CD4-positive, alpha-beta memory T cell (primary cell): ENCODE results near the gene CACFD1. TPM values are rescaled to one million over a fixed set of nuclear protein-coding genes. Genes with fewer than 3 reads are reported as not detected.

Experiments
- CTCF ChIA-PET: fragments of 350-600 bp; sonication (Branson Sonifier 250); formaldehyde crosslinking; loops from one replicate; lab custom pipeline; 2021; ENCODE audit warnings: inconsistent platforms; ENCODE audit not compliant: partially characterized antibody; lab: Charles Lee
- POLR2A ChIA-PET: fragments of 350-600 bp; sonication (Branson Sonifier 250); formaldehyde crosslinking; loops from one replicate; lab custom pipeline; 2021; ENCODE audit not compliant: partially characterized antibody; lab: Charles Lee
- DNase-seq, 5 donors: peaks; one replicate each; pipeline versions ENCODE4 v3.0.0 to v3.0.0-alpha.2; 2020 to 2022; ENCODE audit warnings: mixed read lengths in 1 of 5
- H3K27ac ChIP-seq: one replicate; pipeline ENCODE4 v1.7.0; 2013; ENCODE audit warnings: low read depth, low read length
- H3K27me3 ChIP-seq: 2 replicates; pipeline ENCODE4 v1.7.0; 2013; ENCODE audit warnings: mild to moderate bottlenecking, low read length, moderate library complexity; ENCODE audit not compliant: insufficient read depth
- H3K36me3 ChIP-seq: 2 replicates; pipeline ENCODE4 v1.7.0; 2013; ENCODE audit warnings: mild to moderate bottlenecking, low read length, moderate library complexity; ENCODE audit not compliant: insufficient read depth
- H3K4me1 ChIP-seq: 2 replicates; pipeline ENCODE4 v1.7.0; 2013; ENCODE audit warnings: mild to moderate bottlenecking, low read length, moderate library complexity; ENCODE audit not compliant: insufficient read depth
- H3K4me3 ChIP-seq, 2 donors: one replicate each; pipeline ENCODE4 v1.7.0; 2013; ENCODE audit warnings: low read length in 2 of 2, mild to moderate bottlenecking in 1 of 2
- H3K9me3 ChIP-seq, 2 donors: one replicate each; pipeline ENCODE4 v1.7.0; 2013; ENCODE audit warnings: low read length in 2 of 2, control low read depth in 1 of 2; ENCODE audit not compliant: control insufficient read depth in 1 of 2
- H3K27ac Mint-ChIP-seq, 7 donors: one replicate each; pipeline ENCODE4 v1.8.0; 2020 to 2021; ENCODE audit warnings: mixed read lengths in 7 of 7, mild to moderate bottlenecking in 6 of 7, inconsistent platforms in 3 of 7, moderate library complexity in 3 of 7
- H3K27me3 Mint-ChIP-seq, 2 donors: one replicate each; pipeline ENCODE4 v1.8.0; 2020 to 2021; ENCODE audit warnings: mixed read lengths in 2 of 2
- H3K36me3 Mint-ChIP-seq, 2 donors: one replicate each; pipeline ENCODE4 v1.8.0; 2020 to 2021; ENCODE audit warnings: mixed read lengths in 2 of 2, inconsistent platforms in 1 of 2, mild to moderate bottlenecking in 1 of 2
- H3K4me1 Mint-ChIP-seq, 4 donors: one replicate each; pipeline ENCODE4 v1.8.0; 2020 to 2021; ENCODE audit warnings: mixed read lengths in 4 of 4, mild to moderate bottlenecking in 1 of 4
- H3K4me3 Mint-ChIP-seq, 8 donors: one replicate each; pipeline ENCODE4 v1.8.0; 2020 to 2021; ENCODE audit warnings: mixed read lengths in 8 of 8, mild to moderate bottlenecking in 7 of 8, moderate library complexity in 6 of 8, inconsistent platforms in 3 of 8
- H3K9me3 Mint-ChIP-seq, 8 donors: one replicate each; pipeline ENCODE4 v1.8.0; 2020 to 2021; ENCODE audit warnings: mixed read lengths in 8 of 8, mild to moderate bottlenecking in 5 of 8, inconsistent platforms in 3 of 8, moderate library complexity in 1 of 8
- intact Hi-C: fragments of 100-400 bp; cut with micrococcal nuclease; formaldehyde crosslinking; loops from one replicate; pipeline ENCODE4 v1.15.1; 2023
- polyA plus RNA-seq, 2 donors: library from polyadenylated mRNA; unstranded; fragments of 300-500 nt; fragmentation: Illumina TruSeq; gene quantifications; one replicate each; pipeline ENCODE4 v1.2.3, GENCODE V29; 2021
- total RNA-seq, 2 experiments: library from RNA; stranded (reverse); gene quantifications; one replicate each; pipeline ENCODE4 v1.2.3, GENCODE V29; 2021

The CACFD1 gene
- total and polyA plus RNA-seq, 4 experiments from 2014 or later, result 2.5 to 3.4 (median 2.8) TPM

GRCh38 chr9:133489253-133490190, 29.7 kb downstream of the CACFD1 start:
- H3K27me3 Mint-ChIP-seq, result peaks cover 5 to 14% of the 10 kb centered on the region in 2 donors
- CTCF ChIA-PET, result interaction anchor here (0.9 to 1.3 kb wide), 2 partner anchors 300 to 303 kb away, joined by 3 to 4 read pairs; no protein-coding TSS in a partner anchor
- H3K27ac Mint-ChIP-seq, result peak overlapping the region in 1 of 7 donors; percentile 30
- POLR2A ChIA-PET, result no interaction called here
- Histone ChIP-seq H3K27ac (no peak overlapping the region), H3K4me3 (no peak overlapping the region), H3K9me3 (no peaks in the 10 kb centered on the region), H3K4me1 (peaks cover 5% of the 10 kb centered on the region), H3K27me3 (no peaks in the 10 kb centered on the region), H3K36me3 (no peaks in the 10 kb centered on the region)
- DNase-seq, result no peak
- no peak overlapping the region for H3K4me3 Mint-ChIP-seq
- no peaks in the 10 kb centered on the region for H3K36me3 Mint-ChIP-seq
- intact Hi-C loops, result no loop called here
- H3K4me1 Mint-ChIP-seq, result peaks cover 0 to 4% (median 0%) of the 10 kb centered on the region in 4 donors
- no peaks in the 10 kb centered on the region for H3K9me3 Mint-ChIP-seq

- Mint-ChIP-seq H3K27ac (no peak overlapping the region), H3K36me3 (no peaks in the 10 kb centered on the region), H3K4me1 (peaks cover 0 to 4% (median 0%) of the 10 kb centered on the region in 4 donors), H3K27me3 (peaks cover 5 to 14% of the 10 kb centered on the region in 2 donors), H3K9me3 (no peaks in the 10 kb centered on the region), H3K4me3 (no peak overlapping the region)
- POLR2A ChIA-PET, result no interaction called here
- Histone ChIP-seq H3K27me3 (no peaks in the 10 kb centered on the region), H3K9me3 (no peaks in the 10 kb centered on the region), H3K36me3 (no peaks in the 10 kb centered on the region), H3K4me1 (peaks cover 5% of the 10 kb centered on the region), H3K4me3 (no peak overlapping the region), H3K27ac (no peak overlapping the region)
- intact Hi-C loops, result no loop called here
- DNase-seq, result no peak
- CTCF ChIA-PET, result interaction anchor here (0.9 to 1.3 kb wide), 2 partner anchors 300 to 304 kb away, joined by 3 to 4 read pairs; no protein-coding TSS in a partner anchor
Observed at GRCh38 chr9:133490201-133490681, 30.5 kb downstream of the CACFD1 start.

DNA sequence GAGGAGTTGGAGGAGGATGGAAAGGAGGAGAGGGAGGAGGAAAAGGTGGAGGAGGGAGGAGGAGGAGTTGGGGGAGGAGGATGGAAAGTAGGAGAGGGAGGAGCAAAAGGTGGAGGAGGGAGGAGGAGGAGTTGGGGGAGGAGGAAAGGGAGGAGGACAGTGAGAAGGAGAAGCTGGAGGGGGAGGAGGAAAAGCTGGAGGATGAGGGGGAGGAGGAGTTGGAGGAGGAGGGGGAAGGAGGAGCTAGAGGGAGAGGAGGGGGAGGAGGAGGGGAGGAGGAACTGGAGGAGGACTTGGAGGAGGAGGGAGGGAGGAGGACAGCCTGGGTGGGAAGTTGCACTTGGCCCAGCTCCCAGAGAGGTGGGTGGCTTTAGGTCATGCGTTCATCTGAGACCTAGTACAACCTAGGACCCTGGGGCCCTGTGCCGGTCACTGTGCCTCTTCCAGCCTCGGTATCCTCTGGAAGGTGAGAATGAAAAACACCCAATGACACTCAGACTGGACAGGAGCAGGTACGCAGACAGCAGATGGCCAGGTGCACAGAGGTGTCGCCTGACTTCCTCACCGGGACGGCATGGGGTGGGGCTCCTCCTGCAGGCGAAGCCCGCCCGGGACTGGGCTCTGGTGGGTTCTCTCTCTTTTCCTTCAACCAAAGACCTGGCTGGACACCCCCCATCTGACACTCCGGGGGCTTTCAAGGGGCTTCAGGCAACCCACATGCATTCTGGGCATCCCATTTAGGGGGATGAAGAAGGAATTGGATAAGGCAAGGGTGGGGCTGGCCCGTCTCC, 31.3 kb downstream of the CACFD1 start:
- Histone ChIP-seq H3K27ac (no peak overlapping the region), H3K9me3 (no peaks in the 10 kb centered on the region), H3K4me1 (peaks cover 2% of the 10 kb centered on the region), H3K36me3 (no peaks in the 10 kb centered on the region), H3K4me3 (no peak overlapping the region), H3K27me3 (no peaks in the 10 kb centered on the region)
- CTCF ChIA-PET, result no interaction called here
- Mint-ChIP-seq H3K4me1 (peaks cover 0 to 3% (median 0%) of the 10 kb centered on the region in 4 donors), H3K27ac (no peak overlapping the region), H3K4me3 (no peak overlapping the region), H3K36me3 (no peaks in the 10 kb centered on the region), H3K9me3 (no peaks in the 10 kb centered on the region), H3K27me3 (peaks cover 5 to 13% of the 10 kb centered on the region in 2 donors)
- intact Hi-C loops, result no loop called here
- POLR2A ChIA-PET, result no interaction called here
- no peak for DNase-seq

DNA sequence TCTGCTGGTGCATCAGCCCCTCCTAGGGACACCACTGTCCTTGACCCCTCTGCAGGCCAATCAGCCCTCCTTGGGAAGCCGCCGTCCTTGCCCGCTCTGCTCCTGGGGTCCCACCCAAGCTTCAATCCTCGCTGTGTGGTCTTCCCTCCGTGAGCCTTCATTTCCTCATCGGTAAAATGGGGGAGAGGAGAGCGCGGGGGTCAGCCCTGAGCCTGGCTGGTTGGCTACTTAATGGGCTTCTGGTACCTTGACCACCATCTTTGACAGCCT, 31.8 kb downstream of the CACFD1 start:
- no peaks in the 10 kb centered on the region for H3K4me1 ChIP-seq
- no peak for DNase-seq
- POLR2A ChIA-PET, result no interaction called here
- Mint-ChIP-seq H3K27me3 (peaks cover 5 to 8% of the 10 kb centered on the region in 2 donors), H3K4me3 (no peak overlapping the region), H3K9me3 (no peaks in the 10 kb centered on the region), H3K27ac (no peak overlapping the region), H3K4me1 (no peaks in the 10 kb centered on the region), H3K36me3 (no peaks in the 10 kb centered on the region)
- H3K9me3 ChIP-seq, result no peaks in the 10 kb centered on the region
- intact Hi-C loops, result no loop called here
- no peak overlapping the region for H3K27ac ChIP-seq
- H3K27me3 ChIP-seq, result no peaks in the 10 kb centered on the region
- no peak overlapping the region for H3K4me3 ChIP-seq
- H3K36me3 ChIP-seq, result no peaks in the 10 kb centered on the region
- CTCF ChIA-PET, result no interaction called here

GRCh38 chr9:133492061-133493021, 32.6 kb downstream of the CACFD1 start:
- Mint-ChIP-seq H3K27me3 (peaks cover 5 to 8% of the 10 kb centered on the region in 2 donors), H3K4me3 (no peak overlapping the region), H3K36me3 (no peaks in the 10 kb centered on the region), H3K27ac (no peak overlapping the region), H3K4me1 (no peaks in the 10 kb centered on the region), H3K9me3 (no peaks in the 10 kb centered on the region)
- H3K4me1 ChIP-seq, result no peaks in the 10 kb centered on the region
- POLR2A ChIA-PET, result no interaction called here
- H3K4me3 ChIP-seq, result no peak overlapping the region
- no peaks in the 10 kb centered on the region for H3K27me3 ChIP-seq
- no peak for DNase-seq
- H3K36me3 ChIP-seq, result no peaks in the 10 kb centered on the region
- intact Hi-C loops, result no loop called here
- no peaks in the 10 kb centered on the region for H3K9me3 ChIP-seq
- CTCF ChIA-PET, result no interaction called here
- no peak overlapping the region for H3K27ac ChIP-seq

- H3K27me3 ChIP-seq, result no peaks in the 10 kb centered on the region
- intact Hi-C loops, result no loop called here
- POLR2A ChIA-PET, result no interaction called here
- Mint-ChIP-seq H3K27me3 (peaks cover 7 to 12% of the 10 kb centered on the region in 2 donors), H3K27ac (no peak overlapping the region), H3K4me1 (no peaks in the 10 kb centered on the region), H3K9me3 (no peaks in the 10 kb centered on the region), H3K36me3 (no peaks in the 10 kb centered on the region), H3K4me3 (no peak overlapping the region)
- no peak overlapping the region for H3K4me3 ChIP-seq
- no peak for DNase-seq
- H3K9me3 ChIP-seq, result no peaks in the 10 kb centered on the region
- CTCF ChIA-PET, result interaction anchor here (1.3 kb wide), 1 partner anchor 254 kb away, joined by 3 read pairs; no protein-coding TSS in a partner anchor
- no peak overlapping the region for H3K27ac ChIP-seq
- H3K4me1 ChIP-seq, result no peaks in the 10 kb centered on the region
- H3K36me3 ChIP-seq, result no peaks in the 10 kb centered on the region
Observed at GRCh38 chr9:133493428-133493827, 33.6 kb downstream of the CACFD1 start.
